NT2/D1 (cell line): Measurements from ENCODE around the gene GALP.

Experiments used
- YY1 ChIP-seq: IDR thresholded peaks from 2 replicates; pipeline ENCODE4 v1.6.1; 2011; ENCODE audit not compliant: insufficient read length, insufficient read depth
- ZNF274 ChIP-seq: IDR thresholded peaks from 2 replicates; pipeline ENCODE4 v1.6.1; 2011; ENCODE audit warnings: mild to moderate bottlenecking, low read depth, low read length

DNA sequence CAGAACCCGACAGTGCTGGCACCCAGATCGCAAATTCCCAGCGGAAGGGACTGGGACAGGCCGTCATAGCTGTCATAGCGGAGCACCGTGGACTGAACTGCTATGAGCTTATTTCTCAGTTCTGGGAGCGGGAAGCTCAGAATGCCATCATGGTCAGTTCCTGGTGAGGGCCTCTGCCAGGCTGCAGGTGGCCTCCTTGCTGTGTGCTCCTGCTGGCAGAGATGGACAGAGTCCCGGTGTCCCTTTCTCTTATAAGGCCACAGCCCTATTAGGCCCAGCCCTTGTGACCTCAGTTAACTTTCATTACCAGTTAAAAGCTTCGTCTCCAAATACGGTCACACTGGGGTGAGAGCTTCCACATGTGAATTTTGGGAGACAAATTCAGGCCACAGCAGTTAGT, 30.1 kb upstream of the GALP start:
- TF ChIP-seq ZNF274 (no peak), YY1 (no peak)
